GM21423 (cell line): ENCODE measurements around the gene MEX3B.

Experiments
- ATAC-seq: cut with Tn5 transposase; IDR thresholded peaks from one replicate; pipeline ENCODE4 v1.9.1; 2021; ENCODE audit warnings: mild to moderate bottlenecking, moderate library complexity; ENCODE audit not compliant: unreplicated experiment

Gene MEX3B

DNA sequence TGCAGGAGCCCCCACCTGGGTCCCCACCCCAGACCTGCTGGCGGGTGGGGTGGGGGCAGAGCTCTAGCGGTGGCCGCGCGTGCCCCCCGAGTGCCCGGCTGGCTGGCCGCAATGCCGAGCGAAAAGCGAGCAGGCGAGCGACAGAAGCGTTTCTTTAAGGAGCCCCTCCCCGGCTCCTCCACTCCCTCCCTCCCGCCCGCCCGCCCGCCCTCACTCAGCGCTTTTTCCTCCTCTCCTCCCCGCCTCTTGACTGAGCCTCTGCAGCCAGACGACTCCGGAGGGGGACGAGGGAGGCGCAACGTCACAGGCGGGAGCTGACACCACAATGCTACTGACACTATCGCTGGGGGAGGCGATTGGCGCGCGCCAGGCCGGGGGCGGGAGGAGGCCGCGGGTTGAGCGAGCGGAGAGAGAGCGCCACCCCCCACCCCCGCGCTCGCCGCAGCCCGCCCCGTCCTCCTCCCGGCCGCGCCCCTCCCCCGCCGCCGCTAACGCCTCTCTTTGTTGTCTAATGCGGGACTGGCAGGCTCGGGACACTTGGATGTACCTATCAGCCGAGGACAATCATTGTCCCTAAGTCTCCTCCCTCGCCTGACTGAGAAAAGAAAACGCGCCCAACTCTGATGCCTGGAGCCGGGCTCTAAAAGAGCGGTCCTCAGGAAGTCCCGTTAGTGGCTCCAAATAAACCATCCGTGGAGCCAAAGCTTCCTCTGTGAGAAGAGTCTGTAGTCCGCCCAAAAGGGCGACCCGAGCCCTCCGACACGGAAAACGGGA, at the start of gene MEX3B:
Gene MEX3B (minus strand): TSS at position 127 of the 774 bp plus-strand sequence. CDS start 313 bp downstream, outside the sequence.
- ATAC-seq = peak; percentile 70

DNA sequence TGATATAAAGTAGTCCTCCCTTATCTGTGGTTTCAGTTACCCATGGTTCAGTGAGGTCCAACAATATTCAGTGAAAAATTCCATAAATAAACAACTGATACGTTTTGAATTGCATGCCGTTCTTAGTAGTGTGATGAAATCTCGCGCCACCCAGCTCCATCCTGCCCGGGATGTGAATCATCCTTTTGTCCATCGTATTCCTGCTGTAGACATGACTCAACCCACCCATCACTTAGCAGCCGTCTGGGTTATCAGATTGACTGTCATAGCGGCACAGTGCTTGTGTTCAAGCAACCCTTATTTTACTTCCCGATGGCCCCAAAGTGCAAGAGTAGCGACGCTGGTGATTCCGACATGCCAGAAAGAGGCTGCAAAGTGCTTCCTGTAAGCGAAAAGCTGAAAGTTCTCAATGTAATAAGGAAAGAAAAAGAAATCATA, 48.0 kb upstream of the MEX3B start:
- no peak for ATAC-seq

DNA sequence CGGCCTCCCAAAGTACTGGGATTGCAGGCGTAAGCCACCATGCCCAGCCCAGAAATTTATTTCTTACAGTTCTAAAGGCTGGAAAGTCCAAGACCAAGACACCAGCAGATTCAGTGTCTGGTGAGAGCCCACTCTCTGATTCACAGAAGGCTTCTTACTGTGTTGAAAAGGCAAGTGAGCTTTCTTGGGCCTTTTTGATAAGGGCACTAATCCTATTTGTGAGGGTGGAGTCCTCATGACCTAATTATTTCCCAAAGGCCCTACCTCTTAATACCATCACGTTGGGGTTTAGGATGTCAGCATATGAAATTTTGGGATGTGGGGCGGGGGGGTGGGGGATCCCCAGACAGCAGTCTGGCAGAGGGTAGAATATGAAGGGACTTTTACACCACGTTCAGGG, 47.5 kb upstream of the MEX3B start:
- no peak for ATAC-seq

- ATAC-seq = no peak
Measured at GRCh38 chr15:82091636-82092140, 45.9 kb upstream of the MEX3B start.

- ATAC-seq = no peak
Measured at GRCh38 chr15:82086243-82086995, 40.6 kb upstream of the MEX3B start.

GRCh38 chr15:82081914-82082762, 36.3 kb upstream of the MEX3B start:
- ATAC-seq = no peak

- no peak for ATAC-seq
Measured at GRCh38 chr15:82080774-82081173, 35.0 kb upstream of the MEX3B start.

DNA sequence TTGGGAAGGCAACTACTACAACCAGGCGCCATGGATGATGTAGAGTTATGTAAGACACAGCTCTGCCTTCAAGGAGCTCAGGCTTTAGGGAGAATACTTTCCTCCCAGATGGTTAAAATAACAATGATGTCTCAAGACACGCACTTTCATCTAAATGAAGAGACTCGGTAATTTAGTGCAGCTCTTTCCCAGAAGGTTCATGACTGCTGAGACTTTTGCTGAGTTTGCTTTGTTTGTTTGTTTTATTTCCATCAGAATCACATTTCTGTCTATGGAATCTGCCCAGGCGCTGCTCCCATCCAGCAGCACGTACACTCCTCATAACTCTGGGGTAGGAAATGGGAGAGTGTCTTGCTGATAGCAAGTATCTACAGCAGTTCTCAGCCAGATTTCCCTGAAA, 33.9 kb upstream of the MEX3B start:
- no peak for ATAC-seq

GRCh38 chr15:82074610-82075009, 28.8 kb upstream of the MEX3B start:
- no peak for ATAC-seq

- ATAC-seq = no peak
Measured at GRCh38 chr15:82072926-82073537, 27.2 kb upstream of the MEX3B start.

- ATAC-seq = no peak
Measured at GRCh38 chr15:82066455-82066854, 20.6 kb upstream of the MEX3B start.

- ATAC-seq = no peak
Measured at GRCh38 chr15:82064824-82065223, 19.0 kb upstream of the MEX3B start.

GRCh38 chr15:82062479-82063454, 16.9 kb upstream of the MEX3B start:
- no peak for ATAC-seq

DNA sequence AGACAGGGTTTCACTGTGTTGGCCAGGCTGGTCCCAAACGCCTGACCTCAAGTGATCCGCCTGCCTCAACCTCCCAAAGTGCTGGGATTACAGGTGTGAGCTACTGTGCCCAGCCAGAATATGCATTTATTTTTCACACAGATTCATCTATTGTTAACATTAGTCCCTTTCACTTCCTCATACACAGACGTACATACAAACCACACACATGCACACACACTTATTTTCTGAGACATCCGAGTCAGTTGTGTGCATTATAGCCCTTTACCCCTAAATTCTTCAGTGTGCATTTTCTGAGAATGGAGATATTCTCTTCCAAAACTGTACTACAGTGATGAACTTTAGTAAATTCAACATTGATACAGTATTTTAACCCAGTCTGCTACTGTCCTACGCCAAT, 15.0 kb upstream of the MEX3B start:
- no peak for ATAC-seq

DNA sequence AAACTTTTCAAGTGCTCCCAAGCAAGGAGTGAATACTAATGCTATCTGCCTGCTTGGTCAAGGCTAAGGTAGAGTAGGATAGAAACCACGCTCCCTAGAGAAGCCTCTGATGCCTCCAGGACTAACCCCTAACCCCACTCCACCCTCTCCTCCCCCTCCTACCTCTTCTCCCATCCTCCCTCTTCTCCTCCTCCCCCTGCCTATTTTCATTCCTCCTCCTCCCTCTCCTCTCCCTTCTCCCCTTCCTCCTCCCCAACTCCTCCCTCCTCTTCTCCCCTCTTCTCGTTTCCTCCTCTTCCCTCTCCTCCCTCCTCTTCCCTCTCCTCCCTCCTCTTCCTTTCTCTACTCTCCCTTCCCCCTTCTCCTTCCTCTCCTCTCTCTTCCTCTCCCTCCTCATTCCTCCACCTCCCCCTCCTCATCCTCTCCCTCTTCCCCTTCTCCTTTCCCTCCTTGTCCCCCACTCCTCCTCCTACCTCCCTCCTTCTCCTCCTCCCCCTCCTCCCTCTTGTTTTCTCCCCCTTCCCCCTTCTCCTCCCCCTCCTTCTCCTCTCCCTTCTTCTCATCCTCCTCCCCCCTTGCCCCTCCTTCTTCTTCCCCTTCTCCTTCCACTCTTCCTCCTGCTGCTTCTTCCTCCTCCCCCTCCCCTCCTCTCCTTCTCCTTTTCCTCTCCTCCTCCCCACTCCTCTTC, 12.8 kb upstream of the MEX3B start:
- ATAC-seq = no peak

- ATAC-seq = no peak
Measured at GRCh38 chr15:82058026-82058425, 12.2 kb upstream of the MEX3B start.

DNA sequence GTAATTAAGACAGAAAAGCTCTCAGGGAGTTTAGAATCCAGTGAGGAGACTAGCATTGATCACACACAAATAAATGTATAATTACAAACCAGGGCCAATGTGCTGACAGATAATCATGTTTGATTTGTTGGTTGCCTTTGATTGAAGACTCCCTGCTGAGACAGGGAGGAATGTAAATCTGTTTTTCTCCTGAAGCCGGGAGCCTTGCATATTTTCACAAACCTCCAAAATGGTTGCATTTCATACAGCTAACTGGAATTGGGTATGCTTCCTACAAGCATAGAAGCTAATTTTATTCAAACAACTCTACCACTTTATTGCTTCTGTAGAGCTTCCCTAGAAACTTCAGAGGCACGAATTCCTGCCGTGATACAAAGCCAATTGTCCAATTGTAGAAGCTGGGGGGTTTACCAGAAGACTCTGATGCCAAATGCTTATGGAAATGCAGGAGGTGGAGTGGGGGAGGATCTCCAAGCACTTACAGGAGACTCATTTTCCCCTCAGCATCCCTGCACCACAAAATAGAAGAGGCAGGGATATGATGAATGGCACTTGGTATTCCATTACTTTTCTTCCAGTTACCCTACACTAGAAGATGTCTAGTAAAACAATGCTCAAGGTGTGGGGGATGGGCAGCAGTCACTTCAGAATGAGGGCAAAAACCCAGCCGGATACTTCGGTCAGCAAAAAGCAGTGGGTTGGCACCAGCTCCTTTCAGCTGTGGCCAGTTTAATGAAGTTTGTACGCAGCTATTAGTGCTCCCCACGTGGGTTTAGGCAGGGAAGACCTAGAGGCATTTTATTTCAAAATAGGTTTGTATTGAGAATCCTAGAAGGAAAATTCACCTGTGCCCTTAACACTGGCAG, 11.4 kb upstream of the MEX3B start:
- no peak for ATAC-seq

- no peak for ATAC-seq
Measured at GRCh38 chr15:82052751-82053150, 6.9 kb upstream of the MEX3B start.
